ENCODE data around the gene UBE2G1.
"Not testable (repeated sequence)": the region's sequence is repeated elsewhere in the genome, so short reads cannot be mapped to it uniquely, and the experiment has no call there.

UBE2G1 gene

DNA sequence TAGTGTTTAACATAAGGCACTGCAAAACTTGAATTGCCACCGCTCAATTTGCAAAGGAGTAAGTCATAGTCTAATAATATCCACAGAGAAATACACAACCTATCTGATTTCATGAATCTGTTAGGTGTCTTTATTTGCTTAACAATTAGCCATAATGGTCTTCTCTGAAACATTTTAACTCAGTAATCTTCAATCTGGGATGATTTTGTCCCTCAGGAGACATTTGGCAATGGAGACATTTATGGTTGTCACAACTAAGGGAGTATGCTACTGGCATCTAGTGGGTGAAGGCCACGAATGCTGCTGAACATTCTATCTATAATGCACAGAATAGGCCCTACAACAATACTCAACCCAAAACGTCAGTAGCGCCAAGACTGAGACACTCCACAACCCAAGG, 4.3 kb downstream of the UBE2G1 start:
- H3K4me3 ChIP-seq (replicated peaks in 1 of 2; ENCODE audit: low read depth in 2 of 2, low read length in 2 of 2) = no peak overlapping the region
- DNase-seq (ENCODE audit: low read depth in 2 of 2) = peak; percentile 18 to 19
- TF ChIP-seq, protein P1, sequence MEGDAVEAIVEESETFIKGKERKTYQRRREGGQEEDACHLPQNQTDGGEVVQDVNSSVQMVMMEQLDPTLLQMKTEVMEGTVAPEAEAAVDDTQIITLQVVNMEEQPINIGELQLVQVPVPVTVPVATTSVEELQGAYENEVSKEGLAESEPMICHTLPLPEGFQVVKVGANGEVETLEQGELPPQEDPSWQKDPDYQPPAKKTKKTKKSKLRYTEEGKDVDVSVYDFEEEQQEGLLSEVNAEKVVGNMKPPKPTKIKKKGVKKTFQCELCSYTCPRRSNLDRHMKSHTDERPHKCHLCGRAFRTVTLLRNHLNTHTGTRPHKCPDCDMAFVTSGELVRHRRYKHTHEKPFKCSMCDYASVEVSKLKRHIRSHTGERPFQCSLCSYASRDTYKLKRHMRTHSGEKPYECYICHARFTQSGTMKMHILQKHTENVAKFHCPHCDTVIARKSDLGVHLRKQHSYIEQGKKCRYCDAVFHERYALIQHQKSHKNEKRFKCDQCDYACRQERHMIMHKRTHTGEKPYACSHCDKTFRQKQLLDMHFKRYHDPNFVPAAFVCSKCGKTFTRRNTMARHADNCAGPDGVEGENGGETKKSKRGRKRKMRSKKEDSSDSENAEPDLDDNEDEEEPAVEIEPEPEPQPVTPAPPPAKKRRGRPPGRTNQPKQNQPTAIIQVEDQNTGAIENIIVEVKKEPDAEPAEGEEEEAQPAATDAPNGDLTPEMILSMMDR (IDR thresholded peaks at IDR 0.05; ENCODE audit: low read depth, low read length) = peak; percentile 9

DNA sequence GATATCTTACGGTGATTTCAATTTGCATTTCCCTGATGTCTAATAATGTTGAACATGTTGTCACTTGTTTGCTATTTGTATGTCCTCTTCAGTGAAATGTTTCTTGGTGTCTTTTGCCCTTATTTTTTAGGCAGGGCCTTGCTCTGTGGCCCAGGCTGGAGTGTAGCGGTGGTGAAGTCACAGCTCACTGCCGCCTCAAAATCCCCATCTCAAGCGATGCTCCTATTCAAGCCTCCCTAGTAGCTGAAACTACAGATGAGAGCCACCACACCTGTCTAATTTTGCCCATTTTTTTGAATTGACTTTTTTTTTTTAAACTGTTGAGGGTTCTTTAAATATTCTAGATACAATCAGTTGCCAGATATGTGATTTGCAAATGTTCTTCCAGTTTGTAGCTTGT, 8.3 kb downstream of the UBE2G1 start:
- DNase-seq (ENCODE audit: low read depth in 2 of 2) = no peak
- TF ChIP-seq, protein P1 (IDR thresholded peaks at IDR 0.05; ENCODE audit: low read depth, low read length) = no peak
- no peak overlapping the region for H3K4me3 ChIP-seq (replicated peaks in 1 of 2; ENCODE audit: low read depth in 2 of 2, low read length in 2 of 2)

DNA sequence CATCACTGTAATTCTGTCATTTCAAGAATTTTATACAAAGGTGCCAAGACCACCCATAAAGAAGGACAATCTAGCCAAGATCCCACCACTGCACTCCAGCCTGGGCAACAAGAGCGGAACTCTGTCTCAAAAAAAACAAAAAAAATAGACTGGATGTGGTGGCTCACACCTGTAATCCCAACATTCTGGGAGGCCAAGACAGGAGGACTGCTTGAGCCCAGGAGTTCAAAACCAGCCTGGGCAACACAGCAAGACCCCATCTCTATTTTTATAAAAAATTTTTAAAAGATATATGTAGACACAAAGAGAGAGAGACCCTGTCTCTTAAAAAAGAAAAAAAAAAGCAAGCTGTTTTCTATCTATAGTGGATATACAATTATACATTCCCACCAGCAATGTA, 8.8 kb downstream of the UBE2G1 start:
- TF ChIP-seq, protein P1 (IDR thresholded peaks at IDR 0.05; ENCODE audit: low read depth, low read length) = no peak
- DNase-seq (ENCODE audit: low read depth in 2 of 2) = no peak

DNA sequence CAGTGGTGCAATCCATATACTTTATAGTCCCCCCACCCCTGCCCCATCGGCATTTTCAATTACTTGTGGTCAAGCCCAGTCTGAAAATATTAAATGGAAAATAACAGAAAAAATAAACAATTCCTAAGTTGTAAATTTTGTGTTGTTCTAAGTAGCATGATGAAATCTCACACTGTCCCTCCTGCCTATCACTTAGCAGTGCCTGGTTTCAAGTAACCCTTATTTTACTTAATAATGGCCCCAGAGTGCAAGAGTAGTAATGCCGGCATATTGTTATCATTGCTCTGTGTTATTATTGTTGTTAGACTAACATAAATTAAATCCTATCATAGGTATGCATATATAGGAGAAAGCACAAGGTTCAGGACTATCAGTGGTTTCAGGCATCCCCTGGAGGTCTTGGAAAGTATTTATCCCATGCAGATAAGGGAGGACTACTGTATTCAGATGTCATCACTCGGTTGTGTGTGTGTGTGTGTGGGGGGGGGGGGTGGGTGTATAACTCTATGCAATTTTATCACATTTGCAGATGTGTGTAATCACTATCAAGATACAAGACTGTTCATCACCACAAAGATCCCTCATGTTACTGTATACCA, 9.3 kb downstream of the UBE2G1 start:
- DNase-seq (ENCODE audit: low read depth in 2 of 2) = peak in 1 of 2 donors; percentile 7
- no peak overlapping the region for H3K4me3 ChIP-seq (replicated peaks in 1 of 2; ENCODE audit: low read depth in 2 of 2, low read length in 2 of 2)
- TF ChIP-seq, protein P1 (IDR thresholded peaks at IDR 0.05; ENCODE audit: low read depth, low read length) = no peak

More for the DNA sequence above, 8.8 kb downstream of the UBE2G1 start:
- no peak overlapping the region for H3K4me3 ChIP-seq (replicated peaks in 1 of 2; ENCODE audit: low read depth in 2 of 2, low read length in 2 of 2)

DNA sequence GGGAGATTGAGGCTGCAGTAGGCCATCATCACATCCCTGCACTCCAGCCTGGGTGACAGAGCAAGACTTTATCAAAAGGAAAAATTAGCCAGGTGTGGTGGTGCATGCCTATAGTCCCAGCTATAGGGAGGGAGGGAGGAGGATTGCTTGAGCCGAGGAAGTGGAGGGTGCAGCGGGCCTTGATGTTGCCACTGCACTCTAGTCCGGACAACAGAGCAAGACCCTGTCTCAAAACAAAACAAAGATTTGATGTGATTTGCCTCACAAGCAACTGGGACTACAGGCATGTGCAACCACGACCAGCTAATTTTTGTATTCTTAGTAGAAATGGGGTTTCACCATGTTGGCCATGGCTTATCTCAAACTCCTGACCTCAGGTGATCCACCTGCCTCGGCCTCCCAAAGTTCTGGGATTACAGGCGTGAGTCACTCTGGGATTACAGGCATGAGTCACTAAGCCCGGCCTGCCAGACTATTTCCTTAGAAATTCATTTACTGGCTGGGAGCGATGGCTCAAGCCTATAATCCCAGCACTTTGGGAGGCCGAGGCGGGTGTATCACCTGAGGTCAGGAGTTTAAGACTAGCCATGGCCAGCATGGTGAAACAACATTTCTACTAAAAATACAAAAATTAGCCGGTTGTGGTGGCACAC, 11.5 kb downstream of the UBE2G1 start:
- TF ChIP-seq, protein P1 (IDR thresholded peaks at IDR 0.05; ENCODE audit: low read depth, low read length) = no peak
- DNase-seq (ENCODE audit: low read depth in 2 of 2) = no peak
- H3K4me3 ChIP-seq (replicated peaks in 1 of 2; ENCODE audit: low read depth in 2 of 2, low read length in 2 of 2) = no peak overlapping the region

DNA sequence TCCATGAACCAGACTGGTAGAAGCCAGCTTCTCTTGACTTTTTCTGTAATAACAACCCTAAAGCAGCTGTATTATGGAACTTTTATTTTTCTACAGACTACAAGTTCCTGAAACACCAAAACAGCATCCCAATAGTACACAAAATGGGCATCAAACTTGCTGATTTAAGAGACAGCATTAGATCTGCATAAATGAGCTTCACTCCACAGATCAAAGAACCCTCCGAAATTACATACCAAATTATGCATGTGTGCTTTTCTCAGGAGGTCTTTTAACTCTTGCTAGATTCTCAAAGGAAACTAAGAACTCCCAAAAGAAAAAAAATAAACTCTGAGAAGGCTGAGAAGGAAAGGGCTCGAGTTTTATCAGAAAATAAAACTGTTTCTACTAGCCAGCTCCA, 12.3 kb downstream of the UBE2G1 start:
- DNase-seq (ENCODE audit: low read depth in 2 of 2) = no peak
- no peak overlapping the region for H3K4me3 ChIP-seq (replicated peaks in 1 of 2; ENCODE audit: low read depth in 2 of 2, low read length in 2 of 2)
- TF ChIP-seq, protein P1 (IDR thresholded peaks at IDR 0.05; ENCODE audit: low read depth, low read length) = no peak

DNA sequence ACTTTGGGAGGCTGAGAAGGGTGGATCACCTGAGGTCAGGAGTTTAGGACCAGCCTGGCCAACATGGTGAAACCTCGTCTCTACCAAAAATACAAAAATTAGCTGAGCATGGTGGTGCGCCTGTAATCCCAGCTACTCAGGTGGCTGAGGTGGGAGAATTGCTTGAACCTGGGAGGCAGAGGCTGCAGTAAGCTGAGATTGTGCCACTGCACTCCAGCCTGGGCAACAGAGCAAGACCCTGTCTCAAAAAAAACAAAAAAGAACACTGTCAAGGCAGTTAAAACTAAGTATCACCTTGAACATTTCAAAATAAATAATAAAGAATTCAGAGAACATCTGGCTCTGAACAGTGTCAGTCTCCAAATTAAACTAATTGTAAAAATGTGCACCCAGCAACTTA, 16.3 kb downstream of the UBE2G1 start:
- not testable (repeated sequence) for H3K4me3 ChIP-seq (replicated peaks in 1 of 2; ENCODE audit: low read depth in 2 of 2, low read length in 2 of 2); DNase-seq (ENCODE audit: low read depth in 2 of 2)
